ENCODE measurements around the gene ABRACL. TPM values are rescaled to one million over a fixed set of nuclear protein-coding genes. Genes with fewer than 3 reads are reported as not detected.

Gene ABRACL
- total and polyA plus RNA-seq, 9 of the 15 experiments (the other 6 are each of a cell fraction or from before 2014, with no cell fraction given): 1.1 to 5.2 (median 1.9) TPM

GRCh38 chr6:139016337-139017213, 12.0 kb upstream of the ABRACL start:
- CTCF ChIA-PET (ENCODE audit: low intra/inter-chr PET ratio): interaction anchor here (0.5 kb wide), 1 partner anchor 901 kb away, joined by 3 read pairs; no protein-coding TSS in a partner anchor

More at GRCh38 chr6:139016337-139017213, 12.0 kb upstream of the ABRACL start:
- Histone ChIP-seq H3K4me2 (ENCODE audit: insufficient read depth, low read length) (no peak overlapping the region), H3K27me3 (ENCODE audit: control insufficient read depth in 2 of 2, insufficient read depth in 2 of 2, low read length in 2 of 2) (peaks cover 10 to 21% of the 10 kb centered on the region in 2 experiments; a peak in 4 of 5 replicates), H4K20me1 (replicated peaks; ENCODE audit: control insufficient read depth, insufficient read depth, low read length) (no peaks in the 10 kb centered on the region), H3K79me2 (ENCODE audit: control insufficient read depth, insufficient read depth, low read length) (no peaks in the 10 kb centered on the region), H3K4me3 (no peak overlapping the region), H2AFZ (ENCODE audit: low read depth, low read length) (no peak overlapping the region), H3K9ac (ENCODE audit: insufficient read depth in 1 of 2, low read depth in 2 of 2, low read length in 2 of 2) (no peak overlapping the region), H3K27ac (ENCODE audit: extremely low read depth, low read depth, low read length) (no peak overlapping the region), H3K9me3 (replicated peaks; ENCODE audit: control insufficient read depth, insufficient read depth, low read depth, low read length) (no peaks in the 10 kb centered on the region), H3K4me1 (replicated peaks in 1 of 2; ENCODE audit: control insufficient read depth in 2 of 2, insufficient read depth in 2 of 2, low read length in 2 of 2) (no peaks in the 10 kb centered on the region), H3K36me3 (ENCODE audit: control insufficient read depth, insufficient read depth, low read length) (no peaks in the 10 kb centered on the region), H3K9me1 (ENCODE audit: control insufficient read depth, insufficient read depth, low read length) (no peaks in the 10 kb centered on the region)
- BruUV-seq (replicated peaks): no TSS peak
- ATAC-seq (peak; percentile 47; the same call in 1 of the 3 replicates), FAIRE-seq (no peak), DNase-seq (ENCODE audit: extremely low read depth in 1 of 4, low spot score in 3 of 4) (no peak)
- in situ Hi-C loops (cut with MboI): no loop called here
- TF ChIP-seq, protein P1, sequence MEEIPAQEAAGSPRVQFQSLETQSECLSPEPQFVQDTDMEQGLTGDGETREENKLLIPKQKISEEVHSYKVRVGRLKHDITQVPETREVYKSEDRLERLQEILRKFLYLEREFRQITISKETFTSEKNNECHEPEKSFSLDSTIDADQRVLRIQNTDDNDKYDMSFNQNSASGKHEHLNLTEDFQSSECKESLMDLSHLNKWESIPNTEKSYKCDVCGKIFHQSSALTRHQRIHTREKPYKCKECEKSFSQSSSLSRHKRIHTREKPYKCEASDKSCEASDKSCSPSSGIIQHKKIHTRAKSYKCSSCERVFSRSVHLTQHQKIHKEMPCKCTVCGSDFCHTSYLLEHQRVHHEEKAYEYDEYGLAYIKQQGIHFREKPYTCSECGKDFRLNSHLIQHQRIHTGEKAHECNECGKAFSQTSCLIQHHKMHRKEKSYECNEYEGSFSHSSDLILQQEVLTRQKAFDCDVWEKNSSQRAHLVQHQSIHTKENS (CRISPR knock-in tag; IDR thresholded peaks at IDR 0.05): no peak
- peak; percentile 94 for TF ChIP-seq SPI1 (IDR thresholded peaks at IDR 0.05; ENCODE audit: borderline replicate concordance, low read depth, low read length)
- TF ChIP-seq, protein P2, sequence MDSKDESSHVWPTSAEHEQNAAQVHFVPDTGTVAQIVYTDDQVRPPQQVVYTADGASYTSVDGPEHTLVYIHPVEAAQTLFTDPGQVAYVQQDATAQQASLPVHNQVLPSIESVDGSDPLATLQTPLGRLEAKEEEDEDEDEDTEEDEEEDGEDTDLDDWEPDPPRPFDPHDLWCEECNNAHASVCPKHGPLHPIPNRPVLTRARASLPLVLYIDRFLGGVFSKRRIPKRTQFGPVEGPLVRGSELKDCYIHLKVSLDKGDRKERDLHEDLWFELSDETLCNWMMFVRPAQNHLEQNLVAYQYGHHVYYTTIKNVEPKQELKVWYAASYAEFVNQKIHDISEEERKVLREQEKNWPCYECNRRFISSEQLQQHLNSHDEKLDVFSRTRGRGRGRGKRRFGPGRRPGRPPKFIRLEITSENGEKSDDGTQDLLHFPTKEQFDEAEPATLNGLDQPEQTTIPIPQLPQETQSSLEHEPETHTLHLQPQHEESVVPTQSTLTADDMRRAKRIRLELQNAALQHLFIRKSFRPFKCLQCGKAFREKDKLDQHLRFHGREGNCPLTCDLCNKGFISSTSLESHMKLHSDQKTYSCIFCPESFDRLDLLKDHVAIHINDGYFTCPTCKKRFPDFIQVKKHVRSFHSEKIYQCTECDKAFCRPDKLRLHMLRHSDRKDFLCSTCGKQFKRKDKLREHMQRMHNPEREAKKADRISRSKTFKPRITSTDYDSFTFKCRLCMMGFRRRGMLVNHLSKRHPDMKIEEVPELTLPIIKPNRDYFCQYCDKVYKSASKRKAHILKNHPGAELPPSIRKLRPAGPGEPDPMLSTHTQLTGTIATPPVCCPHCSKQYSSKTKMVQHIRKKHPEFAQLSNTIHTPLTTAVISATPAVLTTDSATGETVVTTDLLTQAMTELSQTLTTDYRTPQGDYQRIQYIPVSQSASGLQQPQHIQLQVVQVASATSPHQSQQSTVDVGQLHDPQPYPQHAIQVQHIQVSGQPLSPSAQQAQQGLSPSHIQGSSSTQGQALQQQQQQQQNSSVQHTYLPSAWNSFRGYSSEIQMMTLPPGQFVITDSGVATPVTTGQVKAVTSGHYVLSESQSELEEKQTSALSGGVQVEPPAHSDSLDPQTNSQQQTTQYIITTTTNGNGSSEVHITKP (IDR thresholded peaks at IDR 0.05; ENCODE audit: partially characterized antibody): peak; percentile 74
- POLR2A ChIA-PET: interaction anchor here (0.6 kb wide), 1 partner anchor 132 kb away, joined by 3 read pairs; no protein-coding TSS in a partner anchor
- WGBS (ENCODE audit: insufficient coverage, low coverage, missing lambda C conversion rate): 0% methylated on average over 7 of the region's 7 CpGs
- intact Hi-C loops (cut with micrococcal nuclease): no loop called here

Measured in K562 (cell line).